Measurements from ENCODE around the gene ALDH3A2. TPM values are rescaled to one million over a fixed set of nuclear protein-coding genes. Genes with fewer than 3 reads are reported as not detected.
A peak's percentile ranks its signal among the peaks of the same experiment; 100 is the strongest.

The ALDH3A2 gene
- total and polyA plus RNA-seq, 12 donors: 20.6 to 104 (median 66.1) TPM

GRCh38 chr17:19670908-19671307 lies 22.4 kb downstream of the ALDH3A2 start:
- Histone ChIP-seq H3K9me3 (no peaks in the 10 kb centered on the region), H3K27me3 (no peaks in the 10 kb centered on the region), H3K4me1 (peaks cover 9 to 33% (median 19%) of the 10 kb centered on the region in 9 donors), H3K4me3 (no peak overlapping the region), H3K27ac (peak overlapping the region in 4 of 10 donors; percentile 46 to 72 (median 54)), H3K36me3 (peaks cover 0 to 94% (median 18%) of the 10 kb centered on the region in 9 donors)
- no peak for TF ChIP-seq CTCF (IDR thresholded peaks at IDR 0.05)
- DNase-seq: no peak
- intact Hi-C loops (cut with DNase I): no loop called here
- peak in 1 of 8 donors; percentile 7 for ATAC-seq
- 88% methylated on average over 2 of the region's 2 CpGs for WGBS, 2 donors

- Histone ChIP-seq H3K4me3 (no peak overlapping the region), H3K27me3 (no peaks in the 10 kb centered on the region), H3K36me3 (peaks cover 0 to 94% (median 18%) of the 10 kb centered on the region in 9 donors), H3K9me3 (no peaks in the 10 kb centered on the region), H3K4me1 (peaks cover 9 to 33% (median 19%) of the 10 kb centered on the region in 9 donors), H3K27ac (peak overlapping the region in 8 of 10 donors; percentile 24 to 72 (median 46))
- WGBS, 2 donors: 57 to 63% methylated on average over 4 of the region's 4 CpGs
- ATAC-seq (peak in 6 of 8 donors; percentile 25 to 54 (median 42)), DNase-seq (no peak)
- intact Hi-C loops (cut with DNase I): no loop called here
- TF ChIP-seq CTCF (IDR thresholded peaks at IDR 0.05): no peak
These were observed 22.9 kb downstream of the ALDH3A2 start for GRCh38 chr17:19671433-19671832.

- WGBS, 2 donors: 53 to 58% methylated on average over 5 of the region's 5 CpGs
- DNase-seq: peak; percentile 30 to 68
- H3K36me3 ChIP-seq: peaks cover 0 to 95% (median 18%) of the 10 kb centered on the region in 9 donors
- H3K27me3 ChIP-seq: no peaks in the 10 kb centered on the region
- peak; percentile 84 to 97 (median 92) for ATAC-seq
- peak overlapping the region in 7 of 10 donors; percentile 42 to 72 (median 46) for H3K27ac ChIP-seq
- no peak for TF ChIP-seq CTCF (IDR thresholded peaks at IDR 0.05)
- no peak overlapping the region for H3K4me3 ChIP-seq
- intact Hi-C loops (cut with DNase I): no loop called here
- no peaks in the 10 kb centered on the region for H3K9me3 ChIP-seq
- H3K4me1 ChIP-seq: peaks cover 9 to 33% (median 19%) of the 10 kb centered on the region in 9 donors
These were observed 23.6 kb downstream of the ALDH3A2 start for GRCh38 chr17:19672009-19672750.

- Histone ChIP-seq H3K9me3 (no peaks in the 10 kb centered on the region), H3K36me3 (peaks cover 0 to 96% (median 18%) of the 10 kb centered on the region in 9 donors), H3K27ac (no peak overlapping the region), H3K4me3 (no peak overlapping the region), H3K27me3 (no peaks in the 10 kb centered on the region), H3K4me1 (peaks cover 9 to 33% (median 19%) of the 10 kb centered on the region in 9 donors)
- WGBS, 2 donors: 84 to 95% methylated on average over 3 of the region's 3 CpGs
- intact Hi-C loops (cut with DNase I): no loop called here
- DNase-seq: no peak
- no peak for TF ChIP-seq CTCF (IDR thresholded peaks at IDR 0.05)
- ATAC-seq: no peak
These were observed 25.1 kb downstream of the ALDH3A2 start for GRCh38 chr17:19673623-19674022.

All from heart right ventricle (tissue), 16 donors.